ENCODE data around the gene RNF207.

DNA sequence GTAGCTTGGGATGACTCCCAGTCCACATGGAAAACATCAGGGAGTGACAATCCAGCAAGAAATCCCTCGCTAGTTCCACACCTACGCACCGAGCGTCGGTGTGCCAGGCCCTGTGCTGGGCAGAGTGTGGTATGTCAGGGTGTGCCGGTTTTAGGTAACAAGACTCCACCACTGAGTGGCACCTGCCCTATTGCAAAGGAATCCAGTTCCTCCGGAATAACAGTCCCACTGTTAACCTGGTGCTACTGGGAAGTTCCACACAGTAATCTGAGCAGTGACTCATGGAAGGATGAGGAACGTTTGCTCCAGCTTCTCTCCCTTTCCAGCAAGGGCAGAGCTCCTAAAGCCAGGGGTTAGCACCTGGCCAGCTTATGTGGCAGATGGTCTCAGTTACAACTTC is 14.3 kb downstream of the RNF207 start:
- TF ChIP-seq, protein P1, sequence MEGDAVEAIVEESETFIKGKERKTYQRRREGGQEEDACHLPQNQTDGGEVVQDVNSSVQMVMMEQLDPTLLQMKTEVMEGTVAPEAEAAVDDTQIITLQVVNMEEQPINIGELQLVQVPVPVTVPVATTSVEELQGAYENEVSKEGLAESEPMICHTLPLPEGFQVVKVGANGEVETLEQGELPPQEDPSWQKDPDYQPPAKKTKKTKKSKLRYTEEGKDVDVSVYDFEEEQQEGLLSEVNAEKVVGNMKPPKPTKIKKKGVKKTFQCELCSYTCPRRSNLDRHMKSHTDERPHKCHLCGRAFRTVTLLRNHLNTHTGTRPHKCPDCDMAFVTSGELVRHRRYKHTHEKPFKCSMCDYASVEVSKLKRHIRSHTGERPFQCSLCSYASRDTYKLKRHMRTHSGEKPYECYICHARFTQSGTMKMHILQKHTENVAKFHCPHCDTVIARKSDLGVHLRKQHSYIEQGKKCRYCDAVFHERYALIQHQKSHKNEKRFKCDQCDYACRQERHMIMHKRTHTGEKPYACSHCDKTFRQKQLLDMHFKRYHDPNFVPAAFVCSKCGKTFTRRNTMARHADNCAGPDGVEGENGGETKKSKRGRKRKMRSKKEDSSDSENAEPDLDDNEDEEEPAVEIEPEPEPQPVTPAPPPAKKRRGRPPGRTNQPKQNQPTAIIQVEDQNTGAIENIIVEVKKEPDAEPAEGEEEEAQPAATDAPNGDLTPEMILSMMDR (IDR thresholded peaks at IDR 0.05), result no peak
- no peak for TF ChIP-seq POLR2A (IDR thresholded peaks at IDR 0.05)

All from thyroid gland (tissue), 4 donors.